Fibroblast of villous mesenchyme (primary cell): ENCODE data around the gene FRMD4A. TPM values are rescaled to one million over a fixed set of nuclear protein-coding genes. Genes with fewer than 3 reads are reported as not detected.

Source experiments
- DNase-seq: peaks from one replicate; pipeline ENCODE4 v3.0.0-alpha.2; 2010; ENCODE audit warnings: low read depth
- H3K4me3 ChIP-seq: 2 replicates; pipeline ENCODE4 v1.5.1; 2011; ENCODE audit warnings: low read depth, mild to moderate bottlenecking, low read length
- CTCF ChIP-seq: IDR thresholded peaks from 2 replicates; pipeline ENCODE4 v1.5.1; 2012; ENCODE audit warnings: low read depth, mild to moderate bottlenecking, low read length; ENCODE audit not compliant: insufficient read depth
- total RNA-seq: library from RNA; depleted of rRNA; stranded (reverse); fragments of >200 nt; gene quantifications from 2 replicates; pipeline ENCODE4 v1.2.3, GENCODE V29; 2012

The FRMD4A gene
- total RNA-seq, 1 donor = 40.2 TPM

DNA sequence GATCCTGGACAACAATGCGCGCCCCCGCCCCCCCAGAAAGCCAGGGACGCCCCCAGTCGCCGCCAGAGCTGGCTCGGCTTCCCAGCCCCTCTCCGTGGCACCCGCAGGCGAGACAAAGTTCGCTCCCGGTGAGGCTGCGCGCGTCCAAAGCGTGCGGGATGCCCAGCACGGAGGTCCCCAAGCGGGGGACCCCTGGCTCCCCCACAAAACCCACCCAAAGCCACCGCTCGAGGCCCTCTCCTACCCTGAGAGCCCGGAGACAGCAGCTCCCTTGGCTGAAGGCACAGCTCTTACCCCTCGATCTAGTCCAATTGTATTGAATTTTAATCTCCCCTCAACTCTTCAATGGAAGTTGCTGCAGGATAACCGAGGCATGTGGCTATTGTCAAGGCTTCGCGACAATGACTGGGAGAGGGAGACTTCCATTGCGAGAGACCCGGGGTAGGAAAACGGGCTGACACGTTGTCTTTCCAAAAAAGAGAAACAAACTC is 438.7 kb downstream of the FRMD4A start:
- DNase-seq = peak; percentile 22
- H3K4me3 ChIP-seq = peak overlapping the region; percentile 55
- no peak for TF ChIP-seq CTCF

- H3K4me3 ChIP-seq = peak overlapping the region; percentile 63
- DNase-seq = peak; percentile 27
- TF ChIP-seq CTCF = no peak
Observed at GRCh38 chr10:13891128-13892000, 439.4 kb downstream of the FRMD4A start.

- peak overlapping the region; percentile 63 for H3K4me3 ChIP-seq
- DNase-seq = peak; percentile 40
- TF ChIP-seq CTCF = no peak
Observed at GRCh38 chr10:13890233-13891127, 440.2 kb downstream of the FRMD4A start.

DNA sequence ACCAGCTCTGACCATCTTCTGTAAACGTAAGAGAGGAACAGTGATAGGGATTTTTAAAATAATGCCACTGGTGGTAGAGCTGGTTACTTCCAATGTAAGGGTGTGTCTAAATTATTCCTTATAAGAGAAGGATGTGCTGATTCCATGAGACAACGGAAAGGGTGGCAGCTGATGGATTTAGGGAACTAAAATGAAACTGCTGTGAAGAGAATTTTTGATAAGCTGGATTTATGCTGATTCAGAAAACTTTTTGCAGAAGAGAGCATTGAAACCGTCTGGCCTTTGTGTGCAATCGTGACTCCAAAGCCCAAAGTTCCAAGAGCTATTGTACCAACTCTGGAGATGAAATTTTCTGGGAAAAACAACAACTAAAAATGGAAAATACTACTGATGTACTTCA is 443.0 kb downstream of the FRMD4A start:
- H3K4me3 ChIP-seq = no peak overlapping the region
- TF ChIP-seq CTCF = no peak
- no peak for DNase-seq

- DNase-seq = no peak
Observed at GRCh38 chr10:13885238-13885990, 445.3 kb downstream of the FRMD4A start.

More at GRCh38 chr10:13885238-13885990, 445.3 kb downstream of the FRMD4A start:
- no peak for TF ChIP-seq CTCF
- no peak overlapping the region for H3K4me3 ChIP-seq
